Heart right ventricle (tissue), 16 donors: ENCODE results near the gene C3orf20. TPM values are rescaled to one million over a fixed set of nuclear protein-coding genes. Genes with fewer than 3 reads are reported as not detected.

ENCODE experiments used
- ATAC-seq, 8 donors: fragments of 200-7000 bp; cut with Tn5 transposase; one replicate each; pipeline ENCODE4 v1.9.1; 2020; ENCODE audit warnings: mild to moderate bottlenecking in 8 of 8, moderate library complexity in 8 of 8, moderate number of reproducible peaks in 1 of 8
- DNase-seq, 2 donors: peaks; one replicate each; pipeline ENCODE4 v3.0.0-alpha.2; 2020
- H3K27ac ChIP-seq, 10 donors: fragments of 200-600 bp; sonication (generic) in 2 of 10; one replicate each; pipeline versions ENCODE4 v1.5.0 to v1.8.0; 2020 to 2022; ENCODE audit warnings: mild to moderate bottlenecking in 3 of 10
- H3K27me3 ChIP-seq, 7 donors: fragments of 200-600 bp; one replicate each; pipeline ENCODE4 v1.8.0; 2021 to 2022; ENCODE audit warnings: mild to moderate bottlenecking in 2 of 7
- H3K36me3 ChIP-seq, 9 donors: fragments of 200-600 bp; sonication (generic) in 1 of 9; one replicate each; pipeline versions ENCODE4 v1.5.0 to v1.8.0; 2020 to 2022; ENCODE audit warnings: mild to moderate bottlenecking in 2 of 9
- H3K4me1 ChIP-seq, 9 donors: fragments of 200-600 bp; sonication (generic) in 1 of 9; one replicate each; pipeline versions ENCODE4 v1.5.0 to v1.8.0; 2020 to 2022; ENCODE audit warnings: mild to moderate bottlenecking in 4 of 9
- H3K4me3 ChIP-seq, 10 donors: fragments of 200-600 bp; sonication (generic) in 2 of 10; one replicate each; pipeline versions ENCODE4 v1.5.0 to v1.8.0; 2020 to 2022; ENCODE audit warnings: mild to moderate bottlenecking in 7 of 10, moderate library complexity in 2 of 10
- H3K9me3 ChIP-seq, 11 donors: fragments of 200-600 bp in 10 of 11; sonication (generic) in 2 of 11; one replicate each; pipeline versions ENCODE4 v1.5.0 to v1.8.0; 2013 to 2022; ENCODE audit warnings: mild to moderate bottlenecking in 2 of 11, control low read depth in 1 of 11, moderate library complexity in 1 of 11
- CTCF ChIP-seq, 9 donors: fragments of 200-600 bp; sonication (generic) in 2 of 9; IDR thresholded peaks; one replicate each; pipeline versions ENCODE4 v1.5.0 to v1.8.0; 2021 to 2022; ENCODE audit warnings: antibody characterized with exemption in 9 of 9, mild to moderate bottlenecking in 5 of 9, moderate library complexity in 1 of 9
- WGBS, 2 donors: extraction: QIAGEN DNeasy Blood & Tissue Kit; methylation state at CpG; one replicate each; pipeline ENCODE4 v1.1.7; 2013; ENCODE audit warnings: inconsistent platforms in 1 of 2; 5-methylcytosine and 5-hydroxymethylcytosine counted together
- intact Hi-C, 10 donors: fragments of 100-400 bp; cut with DNase I; formaldehyde crosslinking; loops; one replicate each; pipeline versions ENCODE4 v1.11.1 to v1.14.2; 2022
- polyA plus RNA-seq, 2 donors: library from polyadenylated mRNA; stranded (reverse); fragments of 200-250 nt; gene quantifications; one replicate each; pipeline ENCODE4 v1.2.3, GENCODE V29; 2013
- total RNA-seq, 10 donors: library from RNA; stranded (reverse); fragmentation: NEBNext Ultra II Directional in 3 of 10; extraction: Animal tissue kit (Norgen Biotek cat#: 25700) in 3 of 10; gene quantifications; one replicate each; pipeline versions ENCODE4 v1.2.1 to v1.2.4, GENCODE V29; 2021 to 2023
- donor health status: Arrhythmogenic right ventricular cardiomyopathy.
- donor health status: ischemic (EF 13 %, LVEDD 7.1; RV severe dilation, severe dysfunction).
- donor health status: healthy with polysubstance abuse.
- donor health status: DM: no; HTN: yes; CAD: no.
- donor health status: DM: no; HTN: no; CAD: no.
- donor health status: ischemic (EF 25% LVEDD 6.9; RV normal size, moderate dysfunction).
- donor health status: ischemic (EF 25% LVEDD 5.7; RV mildly dilated, moderate dysfunction).
- donor health status: healthy.
- donor health status: DM: yes; HTN: yes; CAD: no.
- donor health status: Ischemic cardiomyopathy.
- donor health status: ischemic (EF 35%, LVEDD 5.7; RV mildly dilated, moderate dysfunction).
- donor health status: nonischemic (EF 11% LVEDD 7.7; RV severe dilation, severe dysfunction).
- donor health status: DM: yes; HTN: yes; CAD: no.
- donor health status: PGD.
- donor health status: ischemic (EF 29% LVEDD 5.4; RV normal size, mild dysfunction).
- donor health status: nonischemic (EF 23%, LVEDD 6.1; RV moderate dilation, normal function).

C3orf20 gene
- total and polyA plus RNA-seq, 12 donors = 0.10 to 0.36 (median 0.16) TPM; not detected in 7

GRCh38 chr3:14779069-14779685, 104.2 kb downstream of the C3orf20 start:
- Histone ChIP-seq H3K9me3 (peaks cover 0 to 25% (median 8%) of the 10 kb centered on the region in 11 donors), H3K36me3 (no peaks in the 10 kb centered on the region), H3K27me3 (no peaks in the 10 kb centered on the region), H3K27ac (no peak overlapping the region), H3K4me3 (no peak overlapping the region), H3K4me1 (peaks cover 0 to 5% (median 0%) of the 10 kb centered on the region in 9 donors)
- no peak for TF ChIP-seq CTCF (IDR thresholded peaks at IDR 0.05)
- DNase-seq = no peak
- WGBS, 2 donors = 97 to 98% methylated on average over 2 of the region's 2 CpGs
- intact Hi-C loops = loop anchor here in 2 of 10 donors (5.0 kb wide), 2 partner anchors 102 to 107 kb away; partner anchors contain the start of gene C3orf20 (in 1 of the 2)
- ATAC-seq = no peak

GRCh38 chr3:14780927-14781507, 106.1 kb downstream of the C3orf20 start:
- peak; percentile 65 to 93 (median 88) for ATAC-seq

GRCh38 chr3:14783480-14784086, 108.6 kb downstream of the C3orf20 start:
- WGBS, 2 donors = 85 to 86% methylated on average over 2 of the region's 2 CpGs
- H3K36me3 ChIP-seq = no peaks in the 10 kb centered on the region
- H3K4me1 ChIP-seq = peaks cover 0 to 18% (median 0%) of the 10 kb centered on the region in 9 donors
- H3K27ac ChIP-seq = no peak overlapping the region
- no peak for TF ChIP-seq CTCF (IDR thresholded peaks at IDR 0.05)
- ATAC-seq = no peak
- intact Hi-C loops = loop anchor here in 5 of 10 donors (5.0 to 10.0 kb wide), 3 partner anchors 106 to 279 kb away; partner anchors contain the start of gene C3orf20 (in 3 of the 5)
- no peak for DNase-seq
- H3K4me3 ChIP-seq = no peak overlapping the region
- peaks cover 0 to 16% (median 7%) of the 10 kb centered on the region in 11 donors for H3K9me3 ChIP-seq
- H3K27me3 ChIP-seq = peaks cover 0 to 27% (median 0%) of the 10 kb centered on the region in 7 donors

More at GRCh38 chr3:14780927-14781507, 106.1 kb downstream of the C3orf20 start:
- WGBS, 2 donors = 29 to 35% methylated on average over 12 of the region's 12 CpGs
- Histone ChIP-seq H3K4me3 (no peak overlapping the region), H3K36me3 (no peaks in the 10 kb centered on the region), H3K4me1 (peaks cover 0 to 18% (median 0%) of the 10 kb centered on the region in 9 donors), H3K27ac (no peak overlapping the region), H3K9me3 (peaks cover 0 to 25% (median 8%) of the 10 kb centered on the region in 11 donors), H3K27me3 (peaks cover 0 to 13% (median 0%) of the 10 kb centered on the region in 7 donors)
- peak; percentile 46 to 61 for DNase-seq
- peak; percentile 39 to 82 (median 70) for TF ChIP-seq CTCF (IDR thresholded peaks at IDR 0.05)
- intact Hi-C loops = loop anchor here in 7 of 10 donors (2.0 to 10.0 kb wide), 5 partner anchors 104 to 276 kb away; partner anchors contain the start of gene C3orf20 (in 4 of the 7)

GRCh38 chr3:14784087-14784681, 109.2 kb downstream of the C3orf20 start:
- Histone ChIP-seq H3K27ac (no peak overlapping the region), H3K4me3 (no peak overlapping the region), H3K9me3 (peaks cover 0 to 10% (median 1%) of the 10 kb centered on the region in 11 donors), H3K27me3 (peaks cover 0 to 28% (median 0%) of the 10 kb centered on the region in 7 donors), H3K36me3 (no peaks in the 10 kb centered on the region), H3K4me1 (peaks cover 0 to 18% (median 0%) of the 10 kb centered on the region in 9 donors)
- intact Hi-C loops = loop anchor here in 5 of 10 donors (5.0 to 10.0 kb wide), 3 partner anchors 107 to 279 kb away; partner anchors contain the start of gene C3orf20 (in 3 of the 5)
- no peak for TF ChIP-seq CTCF (IDR thresholded peaks at IDR 0.05)
- ATAC-seq (peak in 1 of 8 donors; percentile 29), DNase-seq (no peak)
- 50% methylated on average over 6 to 8 of the region's 8 CpGs for WGBS, 2 donors
